ENCODE results near the gene KLF6. TPM values are rescaled to one million over a fixed set of nuclear protein-coding genes. Genes with fewer than 3 reads are reported as not detected.

The KLF6 gene
- total and polyA plus RNA-seq, 11 donors: 15.2 to 106 (median 52.2) TPM

DNA sequence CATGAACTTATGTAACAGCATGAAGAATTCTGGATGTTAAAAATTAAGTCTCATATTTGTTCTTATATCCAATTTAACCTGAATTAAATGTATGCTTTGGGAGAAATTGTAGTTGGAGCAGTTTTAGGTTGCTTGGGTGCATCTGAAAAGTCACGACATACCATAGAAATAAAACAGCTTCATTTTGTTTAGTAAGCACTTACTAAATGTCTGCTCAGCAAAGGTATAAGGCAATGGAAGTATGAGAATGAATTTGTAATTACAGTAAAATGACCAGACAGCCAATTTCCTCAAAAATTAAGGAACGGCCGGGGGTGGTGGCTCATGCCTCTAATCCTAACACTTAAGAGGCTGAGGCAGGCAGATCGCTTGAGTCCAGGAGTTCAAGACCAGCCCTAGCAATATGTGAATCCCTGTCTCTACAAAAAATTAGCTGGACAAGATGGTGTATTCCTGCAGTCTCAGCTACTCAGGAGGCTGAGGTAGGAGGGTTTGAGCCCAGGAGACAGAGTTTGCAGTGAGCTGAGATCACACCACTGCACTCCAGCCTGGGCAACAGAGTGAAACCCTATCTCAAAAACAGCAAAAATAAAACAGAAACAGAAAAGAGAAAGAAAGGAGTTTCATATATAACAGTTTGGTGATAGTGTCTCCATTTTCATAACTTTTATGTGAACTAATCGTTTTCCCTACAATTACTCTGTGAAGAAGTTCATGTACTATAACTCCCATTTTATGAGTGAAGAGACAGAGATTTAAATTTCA lies 47.2 kb upstream of the KLF6 start:
- TF ChIP-seq, protein P1, sequence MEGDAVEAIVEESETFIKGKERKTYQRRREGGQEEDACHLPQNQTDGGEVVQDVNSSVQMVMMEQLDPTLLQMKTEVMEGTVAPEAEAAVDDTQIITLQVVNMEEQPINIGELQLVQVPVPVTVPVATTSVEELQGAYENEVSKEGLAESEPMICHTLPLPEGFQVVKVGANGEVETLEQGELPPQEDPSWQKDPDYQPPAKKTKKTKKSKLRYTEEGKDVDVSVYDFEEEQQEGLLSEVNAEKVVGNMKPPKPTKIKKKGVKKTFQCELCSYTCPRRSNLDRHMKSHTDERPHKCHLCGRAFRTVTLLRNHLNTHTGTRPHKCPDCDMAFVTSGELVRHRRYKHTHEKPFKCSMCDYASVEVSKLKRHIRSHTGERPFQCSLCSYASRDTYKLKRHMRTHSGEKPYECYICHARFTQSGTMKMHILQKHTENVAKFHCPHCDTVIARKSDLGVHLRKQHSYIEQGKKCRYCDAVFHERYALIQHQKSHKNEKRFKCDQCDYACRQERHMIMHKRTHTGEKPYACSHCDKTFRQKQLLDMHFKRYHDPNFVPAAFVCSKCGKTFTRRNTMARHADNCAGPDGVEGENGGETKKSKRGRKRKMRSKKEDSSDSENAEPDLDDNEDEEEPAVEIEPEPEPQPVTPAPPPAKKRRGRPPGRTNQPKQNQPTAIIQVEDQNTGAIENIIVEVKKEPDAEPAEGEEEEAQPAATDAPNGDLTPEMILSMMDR (IDR thresholded peaks at IDR 0.05): no peak
- TF ChIP-seq POLR2A (IDR thresholded peaks at IDR 0.05): no peak
- peaks cover 0 to 62% (median 24%) of the 10 kb centered on the region in 12 donors for H3K4me1 ChIP-seq
- 92 to 96% (median 94%) methylated on average over 5 of the region's 5 CpGs for WGBS, 4 donors
- no peak for ATAC-seq
- intact Hi-C loops (cut with DNase I): no loop called here
- no peaks in the 10 kb centered on the region for H3K36me3 ChIP-seq
- H3K9me3 ChIP-seq: no peaks in the 10 kb centered on the region
- DNase-seq: no peak
- H3K27me3 ChIP-seq: no peaks in the 10 kb centered on the region
- no peak overlapping the region for H3K27ac ChIP-seq
- no peak overlapping the region for H3K4me3 ChIP-seq

DNA sequence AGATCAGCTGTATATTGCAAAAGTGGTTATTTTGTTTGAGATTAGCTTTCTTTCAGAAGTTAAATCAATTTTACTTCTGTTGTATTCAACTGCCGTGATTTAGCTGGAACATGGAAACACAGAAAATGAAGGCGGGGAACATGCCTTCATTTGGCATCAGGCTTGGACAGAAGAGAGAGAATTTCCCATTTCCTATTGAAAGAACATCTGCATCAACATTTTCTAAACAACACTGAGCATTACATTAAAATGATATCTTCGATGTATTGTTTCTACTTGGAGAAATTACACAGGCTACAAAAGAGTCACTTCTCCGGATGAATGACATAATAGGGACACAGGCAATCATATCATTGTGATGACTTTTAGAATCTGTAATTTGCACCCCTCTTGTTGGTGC lies 46.6 kb upstream of the KLF6 start:
- DNase-seq: no peak
- Histone ChIP-seq H3K4me3 (no peak overlapping the region), H3K36me3 (no peaks in the 10 kb centered on the region), H3K27me3 (no peaks in the 10 kb centered on the region), H3K27ac (peak overlapping the region in 1 of 12 donors; percentile 13), H3K4me1 (peaks cover 0 to 59% (median 24%) of the 10 kb centered on the region in 12 donors), H3K9me3 (no peaks in the 10 kb centered on the region)
- TF ChIP-seq POLR2A (IDR thresholded peaks at IDR 0.05): no peak
- TF ChIP-seq, protein P1 (IDR thresholded peaks at IDR 0.05): no peak
- no peak for ATAC-seq
- intact Hi-C loops (cut with DNase I): no loop called here
- 72 to 76% (median 75%) methylated on average over 4 of the region's 4 CpGs for WGBS, 4 donors

- no peak for DNase-seq
- intact Hi-C loops (cut with DNase I): no loop called here
- H3K27ac ChIP-seq: peak overlapping the region in 2 of 12 donors; percentile 5 to 13
- H3K27me3 ChIP-seq: no peaks in the 10 kb centered on the region
- TF ChIP-seq, protein P1 (IDR thresholded peaks at IDR 0.05): no peak
- no peak for TF ChIP-seq POLR2A (IDR thresholded peaks at IDR 0.05)
- H3K4me3 ChIP-seq: no peak overlapping the region
- 90 to 97% (median 94%) methylated on average over 1 of the region's 1 CpG for WGBS, 4 donors
- H3K4me1 ChIP-seq: peaks cover 0 to 58% (median 24%) of the 10 kb centered on the region in 12 donors
- no peaks in the 10 kb centered on the region for H3K9me3 ChIP-seq
- H3K36me3 ChIP-seq: no peaks in the 10 kb centered on the region
- no peak for ATAC-seq
Measured at GRCh38 chr10:3830946-3831345, 45.9 kb upstream of the KLF6 start.

- Histone ChIP-seq H3K36me3 (no peaks in the 10 kb centered on the region), H3K9me3 (no peaks in the 10 kb centered on the region), H3K4me3 (peak overlapping the region in 10 of 12 donors; percentile 25 to 55 (median 52)), H3K4me1 (peaks cover 0 to 48% (median 23%) of the 10 kb centered on the region in 12 donors), H3K27ac (peak overlapping the region; percentile 4 to 89 (median 78)), H3K27me3 (no peaks in the 10 kb centered on the region)
- TF ChIP-seq, protein P1 (IDR thresholded peaks at IDR 0.05): no peak
- no peak for TF ChIP-seq POLR2A (IDR thresholded peaks at IDR 0.05)
- peak in 1 of 5 donors; percentile 27 for DNase-seq
- WGBS, 4 donors: 66 to 72% (median 70%) methylated on average over 7 of the region's 7 CpGs
- intact Hi-C loops (cut with DNase I): no loop called here
- ATAC-seq: no peak
Measured at GRCh38 chr10:3829156-3830050, 44.4 kb upstream of the KLF6 start.

Data from heart left ventricle (tissue), 16 donors.